GM18499 (cell line): ENCODE measurements around the gene RABGAP1L.
"Not testable (repeated sequence)": the region's sequence is repeated elsewhere in the genome, so short reads cannot be mapped to it uniquely, and the experiment has no call there.

Experiments
- ATAC-seq: cut with Tn5 transposase; IDR thresholded peaks from one replicate; pipeline ENCODE4 v1.9.1; 2021; ENCODE audit warnings: moderate number of reproducible peaks; ENCODE audit not compliant: insufficient read depth, unreplicated experiment

RABGAP1L gene

GRCh38 chr1:174890024-174890423 lies 730.7 kb downstream of the RABGAP1L start:
- ATAC-seq = no peak

GRCh38 chr1:174892016-174892415 lies 732.7 kb downstream of the RABGAP1L start:
- ATAC-seq = no peak

- no peak for ATAC-seq
These were observed 734.9 kb downstream of the RABGAP1L start for GRCh38 chr1:174894117-174894762.

GRCh38 chr1:174895610-174896009 lies 736.3 kb downstream of the RABGAP1L start:
- ATAC-seq = not testable (repeated sequence)

GRCh38 chr1:174898102-174898797 lies 738.9 kb downstream of the RABGAP1L start:
- no peak for ATAC-seq

GRCh38 chr1:174900317-174900716 lies 741.0 kb downstream of the RABGAP1L start:
- no peak for ATAC-seq

GRCh38 chr1:174902531-174903099 lies 743.3 kb downstream of the RABGAP1L start:
- no peak for ATAC-seq

GRCh38 chr1:174911606-174912005 lies 752.3 kb downstream of the RABGAP1L start:
- no peak for ATAC-seq

- no peak for ATAC-seq
These were observed 752.9 kb downstream of the RABGAP1L start for GRCh38 chr1:174912264-174912663.

GRCh38 chr1:174913225-174913903 lies 754.0 kb downstream of the RABGAP1L start:
- no peak for ATAC-seq

- ATAC-seq = no peak
These were observed 755.7 kb downstream of the RABGAP1L start for GRCh38 chr1:174914991-174915390.

- ATAC-seq = no peak
These were observed 757.5 kb downstream of the RABGAP1L start for GRCh38 chr1:174916846-174917245.

- ATAC-seq = no peak
These were observed 760.8 kb downstream of the RABGAP1L start for GRCh38 chr1:174920093-174920492.

- no peak for ATAC-seq
These were observed 762.8 kb downstream of the RABGAP1L start for GRCh38 chr1:174922121-174922520.

- ATAC-seq = no peak
These were observed 764.5 kb downstream of the RABGAP1L start for GRCh38 chr1:174923820-174924219.

GRCh38 chr1:174928541-174928940 lies 769.2 kb downstream of the RABGAP1L start:
- no peak for ATAC-seq

- no peak for ATAC-seq
These were observed 771.9 kb downstream of the RABGAP1L start for GRCh38 chr1:174931214-174931613.

GRCh38 chr1:174932587-174932986 lies 773.3 kb downstream of the RABGAP1L start:
- ATAC-seq = no peak

- no peak for ATAC-seq
These were observed 776.8 kb downstream of the RABGAP1L start for GRCh38 chr1:174935961-174936727.

- ATAC-seq = no peak
These were observed 779.1 kb downstream of the RABGAP1L start for GRCh38 chr1:174938281-174939007.
